ENCODE measurements around the gene LACTB.

DNA sequence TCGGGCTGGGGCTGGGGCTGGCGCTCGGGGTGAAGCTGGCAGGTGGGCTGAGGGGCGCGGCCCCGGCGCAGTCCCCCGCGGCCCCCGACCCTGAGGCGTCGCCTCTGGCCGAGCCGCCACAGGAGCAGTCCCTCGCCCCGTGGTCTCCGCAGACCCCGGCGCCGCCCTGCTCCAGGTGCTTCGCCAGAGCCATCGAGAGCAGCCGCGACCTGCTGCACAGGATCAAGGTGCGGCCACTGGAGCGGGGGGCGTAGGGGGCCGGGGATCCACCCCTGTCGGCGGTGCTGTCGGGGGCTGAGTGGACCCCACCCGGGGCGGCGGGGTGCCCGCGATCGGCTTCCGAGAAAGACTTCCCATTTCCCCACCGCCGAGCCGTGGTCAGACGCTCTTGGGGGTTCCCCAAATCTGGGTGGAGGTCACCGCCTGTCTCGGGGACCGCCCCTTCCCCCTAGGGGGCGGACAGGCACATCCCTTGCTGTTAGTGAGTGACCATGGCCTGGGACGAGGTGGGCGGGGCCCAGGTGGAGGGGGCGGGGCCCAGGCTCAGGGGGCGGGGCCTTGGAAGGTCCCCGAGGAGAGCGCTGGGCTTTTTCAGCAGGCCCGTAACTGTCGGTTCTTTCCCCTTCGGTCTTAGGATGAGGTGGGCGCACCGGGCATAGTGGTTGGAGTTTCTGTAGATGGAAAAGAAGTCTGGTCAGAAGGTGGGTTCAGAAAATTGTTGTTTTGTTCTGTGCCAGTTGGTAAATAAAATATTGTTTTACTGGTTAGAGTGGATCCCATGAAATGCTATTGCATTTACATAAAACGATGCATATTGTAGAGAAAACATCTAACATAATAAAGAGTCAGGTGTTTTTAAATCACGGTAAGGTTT is 578 bp downstream of the LACTB start:
- TF ChIP-seq, protein P1, sequence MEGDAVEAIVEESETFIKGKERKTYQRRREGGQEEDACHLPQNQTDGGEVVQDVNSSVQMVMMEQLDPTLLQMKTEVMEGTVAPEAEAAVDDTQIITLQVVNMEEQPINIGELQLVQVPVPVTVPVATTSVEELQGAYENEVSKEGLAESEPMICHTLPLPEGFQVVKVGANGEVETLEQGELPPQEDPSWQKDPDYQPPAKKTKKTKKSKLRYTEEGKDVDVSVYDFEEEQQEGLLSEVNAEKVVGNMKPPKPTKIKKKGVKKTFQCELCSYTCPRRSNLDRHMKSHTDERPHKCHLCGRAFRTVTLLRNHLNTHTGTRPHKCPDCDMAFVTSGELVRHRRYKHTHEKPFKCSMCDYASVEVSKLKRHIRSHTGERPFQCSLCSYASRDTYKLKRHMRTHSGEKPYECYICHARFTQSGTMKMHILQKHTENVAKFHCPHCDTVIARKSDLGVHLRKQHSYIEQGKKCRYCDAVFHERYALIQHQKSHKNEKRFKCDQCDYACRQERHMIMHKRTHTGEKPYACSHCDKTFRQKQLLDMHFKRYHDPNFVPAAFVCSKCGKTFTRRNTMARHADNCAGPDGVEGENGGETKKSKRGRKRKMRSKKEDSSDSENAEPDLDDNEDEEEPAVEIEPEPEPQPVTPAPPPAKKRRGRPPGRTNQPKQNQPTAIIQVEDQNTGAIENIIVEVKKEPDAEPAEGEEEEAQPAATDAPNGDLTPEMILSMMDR (tag by site-specific recombination; IDR thresholded peaks at IDR 0.05) = peak; percentile 48
- peak; percentile 78 for TF ChIP-seq GLIS1 (tag by site-specific recombination; IDR thresholded peaks at IDR 0.05)
- TF ChIP-seq ZNF121 (tag by site-specific recombination; IDR thresholded peaks at IDR 0.05) = no peak
- no peak for TF ChIP-seq YY1 (tag by site-specific recombination; IDR thresholded peaks at IDR 0.05)
- TF ChIP-seq, protein P2, sequence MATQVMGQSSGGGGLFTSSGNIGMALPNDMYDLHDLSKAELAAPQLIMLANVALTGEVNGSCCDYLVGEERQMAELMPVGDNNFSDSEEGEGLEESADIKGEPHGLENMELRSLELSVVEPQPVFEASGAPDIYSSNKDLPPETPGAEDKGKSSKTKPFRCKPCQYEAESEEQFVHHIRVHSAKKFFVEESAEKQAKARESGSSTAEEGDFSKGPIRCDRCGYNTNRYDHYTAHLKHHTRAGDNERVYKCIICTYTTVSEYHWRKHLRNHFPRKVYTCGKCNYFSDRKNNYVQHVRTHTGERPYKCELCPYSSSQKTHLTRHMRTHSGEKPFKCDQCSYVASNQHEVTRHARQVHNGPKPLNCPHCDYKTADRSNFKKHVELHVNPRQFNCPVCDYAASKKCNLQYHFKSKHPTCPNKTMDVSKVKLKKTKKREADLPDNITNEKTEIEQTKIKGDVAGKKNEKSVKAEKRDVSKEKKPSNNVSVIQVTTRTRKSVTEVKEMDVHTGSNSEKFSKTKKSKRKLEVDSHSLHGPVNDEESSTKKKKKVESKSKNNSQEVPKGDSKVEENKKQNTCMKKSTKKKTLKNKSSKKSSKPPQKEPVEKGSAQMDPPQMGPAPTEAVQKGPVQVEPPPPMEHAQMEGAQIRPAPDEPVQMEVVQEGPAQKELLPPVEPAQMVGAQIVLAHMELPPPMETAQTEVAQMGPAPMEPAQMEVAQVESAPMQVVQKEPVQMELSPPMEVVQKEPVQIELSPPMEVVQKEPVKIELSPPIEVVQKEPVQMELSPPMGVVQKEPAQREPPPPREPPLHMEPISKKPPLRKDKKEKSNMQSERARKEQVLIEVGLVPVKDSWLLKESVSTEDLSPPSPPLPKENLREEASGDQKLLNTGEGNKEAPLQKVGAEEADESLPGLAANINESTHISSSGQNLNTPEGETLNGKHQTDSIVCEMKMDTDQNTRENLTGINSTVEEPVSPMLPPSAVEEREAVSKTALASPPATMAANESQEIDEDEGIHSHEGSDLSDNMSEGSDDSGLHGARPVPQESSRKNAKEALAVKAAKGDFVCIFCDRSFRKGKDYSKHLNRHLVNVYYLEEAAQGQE (tag by site-specific recombination; IDR thresholded peaks at IDR 0.05) = no peak
- TF ChIP-seq, protein P3, sequence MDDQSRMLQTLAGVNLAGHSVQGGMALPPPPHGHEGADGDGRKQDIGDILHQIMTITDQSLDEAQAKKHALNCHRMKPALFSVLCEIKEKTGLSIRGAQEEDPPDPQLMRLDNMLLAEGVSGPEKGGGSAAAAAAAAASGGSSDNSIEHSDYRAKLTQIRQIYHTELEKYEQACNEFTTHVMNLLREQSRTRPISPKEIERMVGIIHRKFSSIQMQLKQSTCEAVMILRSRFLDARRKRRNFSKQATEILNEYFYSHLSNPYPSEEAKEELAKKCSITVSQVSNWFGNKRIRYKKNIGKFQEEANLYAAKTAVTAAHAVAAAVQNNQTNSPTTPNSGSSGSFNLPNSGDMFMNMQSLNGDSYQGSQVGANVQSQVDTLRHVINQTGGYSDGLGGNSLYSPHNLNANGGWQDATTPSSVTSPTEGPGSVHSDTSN (CRISPR knock-in tag; IDR thresholded peaks at IDR 0.05) = no peak
- TF ChIP-seq TCF7L2 (IDR thresholded peaks at IDR 0.05; ENCODE audit: borderline replicate concordance, low read depth, low read length) = no peak
- TF ChIP-seq, protein P4, sequence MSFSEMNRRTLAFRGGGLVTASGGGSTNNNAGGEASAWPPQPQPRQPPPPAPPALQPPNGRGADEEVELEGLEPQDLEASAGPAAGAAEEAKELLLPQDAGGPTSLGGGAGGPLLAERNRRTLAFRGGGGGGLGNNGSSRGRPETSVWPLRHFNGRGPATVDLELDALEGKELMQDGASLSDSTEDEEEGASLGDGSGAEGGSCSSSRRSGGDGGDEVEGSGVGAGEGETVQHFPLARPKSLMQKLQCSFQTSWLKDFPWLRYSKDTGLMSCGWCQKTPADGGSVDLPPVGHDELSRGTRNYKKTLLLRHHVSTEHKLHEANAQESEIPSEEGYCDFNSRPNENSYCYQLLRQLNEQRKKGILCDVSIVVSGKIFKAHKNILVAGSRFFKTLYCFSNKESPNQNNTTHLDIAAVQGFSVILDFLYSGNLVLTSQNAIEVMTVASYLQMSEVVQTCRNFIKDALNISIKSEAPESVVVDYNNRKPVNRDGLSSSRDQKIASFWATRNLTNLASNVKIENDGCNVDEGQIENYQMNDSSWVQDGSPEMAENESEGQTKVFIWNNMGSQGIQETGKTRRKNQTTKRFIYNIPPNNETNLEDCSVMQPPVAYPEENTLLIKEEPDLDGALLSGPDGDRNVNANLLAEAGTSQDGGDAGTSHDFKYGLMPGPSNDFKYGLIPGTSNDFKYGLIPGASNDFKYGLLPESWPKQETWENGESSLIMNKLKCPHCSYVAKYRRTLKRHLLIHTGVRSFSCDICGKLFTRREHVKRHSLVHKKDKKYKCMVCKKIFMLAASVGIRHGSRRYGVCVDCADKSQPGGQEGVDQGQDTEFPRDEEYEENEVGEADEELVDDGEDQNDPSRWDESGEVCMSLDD (tag by site-specific recombination; IDR thresholded peaks at IDR 0.05) = peak; percentile 90
- no peak for TF ChIP-seq SETDB1 (IDR thresholded peaks at IDR 0.05; ENCODE audit: insufficient read length, low read length)
- TF ChIP-seq, protein P5, sequence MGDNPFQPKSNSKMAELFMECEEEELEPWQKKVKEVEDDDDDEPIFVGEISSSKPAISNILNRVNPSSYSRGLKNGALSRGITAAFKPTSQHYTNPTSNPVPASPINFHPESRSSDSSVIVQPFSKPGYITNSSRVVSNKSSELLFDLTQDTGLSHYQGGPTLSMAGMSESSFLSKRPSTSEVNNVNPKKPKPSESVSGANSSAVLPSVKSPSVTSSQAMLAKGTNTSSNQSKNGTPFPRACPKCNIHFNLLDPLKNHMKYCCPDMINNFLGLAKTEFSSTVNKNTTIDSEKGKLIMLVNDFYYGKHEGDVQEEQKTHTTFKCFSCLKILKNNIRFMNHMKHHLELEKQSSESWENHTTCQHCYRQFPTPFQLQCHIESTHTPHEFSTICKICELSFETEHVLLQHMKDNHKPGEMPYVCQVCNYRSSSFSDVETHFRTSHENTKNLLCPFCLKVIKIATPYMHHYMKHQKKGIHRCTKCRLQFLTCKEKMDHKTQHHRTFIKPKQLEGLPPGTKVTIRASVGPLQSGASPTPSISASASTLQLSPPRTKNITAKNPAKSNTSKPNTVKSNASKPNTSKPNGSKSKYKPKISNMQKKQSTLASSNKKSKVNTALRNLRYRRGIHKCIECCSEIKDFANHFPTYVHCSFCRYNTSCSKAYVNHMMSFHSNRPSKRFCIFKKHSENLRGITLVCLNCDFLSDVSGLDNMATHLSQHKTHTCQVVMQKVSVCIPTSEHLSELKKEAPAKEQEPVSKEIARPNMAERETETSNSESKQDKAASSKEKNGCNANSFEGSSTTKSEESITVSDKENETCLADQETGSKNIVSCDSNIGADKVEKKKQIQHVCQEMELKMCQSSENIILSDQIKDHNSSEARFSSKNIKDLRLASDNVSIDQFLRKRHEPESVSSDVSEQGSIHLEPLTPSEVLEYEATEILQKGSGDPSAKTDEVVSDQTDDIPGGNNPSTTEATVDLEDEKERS (tag by site-specific recombination; IDR thresholded peaks at IDR 0.05) = no peak
- TF ChIP-seq ZNF184 (tag by site-specific recombination; IDR thresholded peaks at IDR 0.05) = no peak
- TF ChIP-seq, protein P6, sequence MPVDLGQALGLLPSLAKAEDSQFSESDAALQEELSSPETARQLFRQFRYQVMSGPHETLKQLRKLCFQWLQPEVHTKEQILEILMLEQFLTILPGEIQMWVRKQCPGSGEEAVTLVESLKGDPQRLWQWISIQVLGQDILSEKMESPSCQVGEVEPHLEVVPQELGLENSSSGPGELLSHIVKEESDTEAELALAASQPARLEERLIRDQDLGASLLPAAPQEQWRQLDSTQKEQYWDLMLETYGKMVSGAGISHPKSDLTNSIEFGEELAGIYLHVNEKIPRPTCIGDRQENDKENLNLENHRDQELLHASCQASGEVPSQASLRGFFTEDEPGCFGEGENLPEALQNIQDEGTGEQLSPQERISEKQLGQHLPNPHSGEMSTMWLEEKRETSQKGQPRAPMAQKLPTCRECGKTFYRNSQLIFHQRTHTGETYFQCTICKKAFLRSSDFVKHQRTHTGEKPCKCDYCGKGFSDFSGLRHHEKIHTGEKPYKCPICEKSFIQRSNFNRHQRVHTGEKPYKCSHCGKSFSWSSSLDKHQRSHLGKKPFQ (tag by site-specific recombination; IDR thresholded peaks at IDR 0.05) = no peak
